Activated B cell treated with CpG ODN at 0.5 μM for 24 hours (primary cell): ENCODE results near the gene GP1BB. TPM values are rescaled to one million over a fixed set of nuclear protein-coding genes. Genes with fewer than 3 reads are reported as not detected.
A peak's percentile ranks its signal among the peaks of the same experiment; 100 is the strongest.

Source experiments
- ATAC-seq: fragments of 200-7000 bp; cut with Tn5 transposase; one replicate; pipeline ENCODE4 v1.10.0; 2021; ENCODE audit warnings: low read depth, mild to moderate bottlenecking, moderate library complexity
- CTCF ChIA-PET: fragments of 350-600 bp; sonication (Branson Sonifier 250); formaldehyde crosslinking; loops from one replicate; lab custom pipeline; 2021; ENCODE audit warnings: antibody characterized with exemption; lab: Charles Lee
- POLR2A ChIA-PET: fragments of 350-600 bp; sonication (Branson Sonifier 250); formaldehyde crosslinking; loops from one replicate; lab custom pipeline; 2021; ENCODE audit warnings: antibody characterized with exemption; lab: Charles Lee
- DNase-seq: peaks from one replicate; pipeline ENCODE4 v3.0.0; 2022
- H3K27ac Mint-ChIP-seq: one replicate; pipeline ENCODE4 v1.8.0; 2020; ENCODE audit warnings: mixed read lengths
- H3K27me3 Mint-ChIP-seq: one replicate; pipeline ENCODE4 v1.8.0; 2021; ENCODE audit warnings: mixed read lengths
- H3K36me3 Mint-ChIP-seq: one replicate; pipeline ENCODE4 v1.8.0; 2021; ENCODE audit warnings: low read depth, mixed read lengths
- H3K4me1 Mint-ChIP-seq: one replicate; pipeline ENCODE4 v1.8.0; 2021; ENCODE audit warnings: mixed read lengths
- H3K4me3 Mint-ChIP-seq: one replicate; pipeline ENCODE4 v1.8.0; 2020; ENCODE audit warnings: mild to moderate bottlenecking, mixed read lengths
- H3K9me3 Mint-ChIP-seq: one replicate; pipeline ENCODE4 v1.8.0; 2020; ENCODE audit warnings: mixed read lengths
- CTCF ChIP-seq: fragments of 200-600 bp; IDR thresholded peaks from one replicate; pipeline ENCODE4 v1.8.0; 2022; ENCODE audit warnings: antibody characterized with exemption, mild to moderate bottlenecking
- intact Hi-C: fragments of 100-400 bp; cut with micrococcal nuclease; formaldehyde crosslinking; loops from one replicate; pipeline ENCODE4 v1.15.1; 2024
- total RNA-seq: library from RNA; stranded (reverse); gene quantifications from 2 replicates; pipeline ENCODE4 v1.2.3, GENCODE V29; 2022

GP1BB gene
- total RNA-seq, 1 donor from 2014 or later = not detected

DNA sequence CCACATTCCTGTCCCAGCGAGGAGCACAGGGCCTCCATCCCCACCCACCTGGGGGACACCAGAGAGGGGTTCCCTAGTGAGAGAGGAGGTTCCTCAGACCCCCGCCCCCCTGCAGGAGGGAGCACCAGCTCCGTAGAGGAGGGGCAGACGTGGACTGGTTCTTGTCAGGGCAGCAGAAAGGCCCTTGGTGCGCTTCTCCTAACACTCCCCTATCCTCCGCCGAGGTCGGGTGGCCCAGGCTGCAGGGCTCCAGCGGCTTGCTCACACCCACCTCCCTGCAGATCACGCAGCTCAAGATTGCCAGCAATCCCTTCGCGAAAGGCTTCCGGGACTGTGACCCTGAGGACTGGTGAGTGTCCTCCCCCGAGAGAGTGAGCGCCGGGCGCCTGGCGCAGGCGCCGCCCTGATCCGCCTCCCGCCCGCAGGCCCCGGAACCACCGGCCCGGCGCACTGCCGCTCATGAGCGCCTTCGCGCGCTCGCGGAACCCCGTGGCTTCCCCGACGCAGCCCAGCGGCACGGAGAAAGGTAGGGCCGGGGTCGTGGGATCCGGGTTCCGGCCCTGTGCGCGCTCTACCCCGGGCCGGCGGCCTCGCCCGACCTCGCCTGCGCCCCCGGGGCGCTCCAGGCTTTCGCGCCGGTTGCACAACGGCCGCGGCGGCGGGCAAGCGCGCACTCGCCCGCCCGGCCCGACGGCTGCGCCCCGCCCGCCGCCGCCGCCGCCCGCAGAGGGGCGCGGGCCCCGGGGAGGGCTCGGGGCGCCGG is 42.3 kb downstream of the GP1BB start:
- no peak for TF ChIP-seq CTCF
- Mint-ChIP-seq H3K4me1 (peaks cover 20% of the 10 kb centered on the region), H3K4me3 (no peak overlapping the region), H3K27ac (no peak overlapping the region), H3K27me3 (peaks cover 56% of the 10 kb centered on the region), H3K36me3 (no peaks in the 10 kb centered on the region), H3K9me3 (no peaks in the 10 kb centered on the region)
- DNase-seq = no peak
- intact Hi-C loops = no loop called here
- ChIA-PET CTCF (no interaction called here), POLR2A (no interaction called here)
- ATAC-seq = no peak

GRCh38 chr22:19766240-19766510 is 42.8 kb downstream of the GP1BB start:
- Mint-ChIP-seq H3K4me3 (no peak overlapping the region), H3K27me3 (peaks cover 59% of the 10 kb centered on the region), H3K9me3 (no peaks in the 10 kb centered on the region), H3K4me1 (peaks cover 20% of the 10 kb centered on the region), H3K27ac (no peak overlapping the region), H3K36me3 (no peaks in the 10 kb centered on the region)
- ATAC-seq (no peak), DNase-seq (no peak)
- CTCF ChIA-PET = no interaction called here
- no peak for TF ChIP-seq CTCF
- POLR2A ChIA-PET = no interaction called here
- intact Hi-C loops = no loop called here

GRCh38 chr22:19766511-19767426 is 43.4 kb downstream of the GP1BB start:
- intact Hi-C loops = no loop called here
- Mint-ChIP-seq H3K27ac (no peak overlapping the region), H3K27me3 (peaks cover 59% of the 10 kb centered on the region), H3K36me3 (no peaks in the 10 kb centered on the region), H3K9me3 (no peaks in the 10 kb centered on the region), H3K4me1 (peaks cover 17% of the 10 kb centered on the region), H3K4me3 (no peak overlapping the region)
- ChIA-PET POLR2A (no interaction called here), CTCF (no interaction called here)
- ATAC-seq = peak; percentile 61
- no peak for DNase-seq
- no peak for TF ChIP-seq CTCF

DNA sequence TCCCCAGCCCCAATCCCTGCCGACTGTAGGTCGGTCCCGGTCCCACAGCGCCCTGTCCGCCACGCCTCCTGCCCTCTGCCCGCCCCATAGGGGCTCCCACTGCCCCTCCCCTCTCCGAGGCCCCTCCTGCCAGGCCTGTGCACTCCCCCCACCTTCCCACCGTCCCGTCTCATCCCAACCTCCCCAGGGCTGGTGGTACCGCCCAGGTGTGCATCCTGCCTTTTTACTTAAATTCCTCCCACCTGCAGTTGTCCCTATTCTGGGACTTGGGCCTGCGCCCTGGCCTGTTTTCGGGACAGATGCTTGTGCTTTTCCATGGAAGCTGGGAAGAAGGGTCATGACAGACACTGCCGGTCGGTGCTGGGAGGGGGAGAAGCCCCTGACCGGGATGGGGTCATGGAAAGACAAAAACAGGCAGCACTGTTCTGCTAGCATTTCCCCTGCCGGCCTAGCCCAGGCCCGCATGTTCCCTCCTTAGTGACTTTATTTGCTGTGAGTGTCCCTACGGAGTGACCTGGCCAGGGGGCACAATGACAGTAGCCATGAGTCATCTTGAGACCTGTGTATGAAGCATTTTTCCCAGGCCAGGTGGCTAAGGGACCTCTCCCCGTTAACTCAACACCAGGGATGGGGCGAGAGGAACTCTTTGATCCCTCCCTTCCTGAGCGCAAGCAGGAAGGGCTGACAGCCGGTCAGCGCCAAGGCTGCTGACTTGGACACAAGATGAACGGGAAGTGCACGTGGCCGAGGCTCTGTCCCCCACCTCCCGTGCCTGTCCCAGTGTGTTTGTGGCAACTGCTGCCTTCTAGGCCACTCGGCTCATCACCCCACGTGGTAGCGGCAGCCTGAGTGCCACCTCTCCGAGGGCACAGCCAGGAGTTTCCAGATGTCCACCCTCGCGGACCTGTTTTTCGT is 44.3 kb downstream of the GP1BB start:
- Mint-ChIP-seq H3K4me1 (peaks cover 20% of the 10 kb centered on the region), H3K9me3 (no peaks in the 10 kb centered on the region), H3K27me3 (peaks cover 59% of the 10 kb centered on the region), H3K36me3 (no peaks in the 10 kb centered on the region), H3K4me3 (peak overlapping the region; percentile 25), H3K27ac (no peak overlapping the region)
- DNase-seq (no peak), ATAC-seq (peak; percentile 12)
- ChIA-PET CTCF (no interaction called here), POLR2A (no interaction called here)
- TF ChIP-seq CTCF = no peak
- intact Hi-C loops = no loop called here
